Breast epithelium (tissue), 4 donors: Measurements from ENCODE around the gene XRCC2. TPM values are rescaled to one million over a fixed set of nuclear protein-coding genes. Genes with fewer than 3 reads are reported as not detected.

Experiments used
- DNase-seq, 2 donors: peaks; one replicate each; pipeline ENCODE4 v3.0.0-alpha.2; 2019; ENCODE audit warnings: low spot score in 2 of 2
- H3K27ac ChIP-seq, 2 donors: fragments of 200-600 bp; sonication (generic) in 1 of 2; one replicate each; pipeline ENCODE4 v1.5.1; 2016 to 2019; ENCODE audit warnings: mild to moderate bottlenecking in 1 of 2
- H3K27me3 ChIP-seq, 2 donors: fragments of 200-600 bp; sonication (generic) in 1 of 2; one replicate each; pipeline versions ENCODE4 v1.5.1 to v1.6.0; 2017 to 2019; ENCODE audit warnings: control low read depth in 1 of 2, mild to moderate bottlenecking in 1 of 2
- H3K36me3 ChIP-seq: fragments of 200-600 bp; one replicate; pipeline ENCODE4 v1.5.1; 2019
- H3K4me1 ChIP-seq, 2 donors: fragments of 200-600 bp; sonication (generic); one replicate each; pipeline ENCODE4 v1.5.1; 2016 to 2019; ENCODE audit warnings: control low read depth in 1 of 2
- H3K4me3 ChIP-seq, 3 donors: fragments of 200-600 bp; sonication (generic); 1 replicate in 2 of 3; 2 replicates in 1 of 3; pipeline ENCODE4 v1.5.1; 2016 to 2019; ENCODE audit warnings: mild to moderate bottlenecking in 3 of 3, moderate library complexity in 2 of 3
- H3K9me3 ChIP-seq, 2 donors: fragments of 200-600 bp; sonication (generic) in 1 of 2; one replicate each; pipeline ENCODE4 v1.5.1; 2016 to 2019; ENCODE audit warnings: control low read depth in 1 of 2
- POLR2A ChIP-seq: fragments of 450-650 bp; IDR thresholded peaks from one replicate; pipeline ENCODE4 v1.6.1; 2016; ENCODE audit warnings: antibody characterized with exemption, mild to moderate bottlenecking, moderate library complexity
- POLR2AphosphoS5 ChIP-seq, 3 donors: sonication (generic); formaldehyde crosslinking; IDR thresholded peaks; one replicate each; pipeline ENCODE4 v1.6.1; 2017; ENCODE audit warnings: antibody characterized with exemption in 3 of 3
- intact Hi-C: fragments of 100-400 bp; cut with DNase I; formaldehyde crosslinking; loops from one replicate; pipeline ENCODE4 v1.15.1; 2023; ENCODE audit warnings: low total_unique reads
- total RNA-seq, 3 donors: library from RNA; depleted of rRNA; stranded (reverse); fragments of >200 nt; gene quantifications; one replicate each; pipeline ENCODE4 v1.1.0, GENCODE V29; 2016
- TF ChIP-seq, protein P1 (sequence below), 3 donors: fragments of 450-650 bp; IDR thresholded peaks; one replicate each; pipeline ENCODE4 v1.5.1; 2016 to 2017; ENCODE audit warnings: antibody characterized with exemption in 3 of 3, mild to moderate bottlenecking in 3 of 3, moderate library complexity in 3 of 3

The XRCC2 gene
- total RNA-seq, 3 donors from 2014 or later, result 0.48 to 2.2 (median 0.98) TPM

DNA sequence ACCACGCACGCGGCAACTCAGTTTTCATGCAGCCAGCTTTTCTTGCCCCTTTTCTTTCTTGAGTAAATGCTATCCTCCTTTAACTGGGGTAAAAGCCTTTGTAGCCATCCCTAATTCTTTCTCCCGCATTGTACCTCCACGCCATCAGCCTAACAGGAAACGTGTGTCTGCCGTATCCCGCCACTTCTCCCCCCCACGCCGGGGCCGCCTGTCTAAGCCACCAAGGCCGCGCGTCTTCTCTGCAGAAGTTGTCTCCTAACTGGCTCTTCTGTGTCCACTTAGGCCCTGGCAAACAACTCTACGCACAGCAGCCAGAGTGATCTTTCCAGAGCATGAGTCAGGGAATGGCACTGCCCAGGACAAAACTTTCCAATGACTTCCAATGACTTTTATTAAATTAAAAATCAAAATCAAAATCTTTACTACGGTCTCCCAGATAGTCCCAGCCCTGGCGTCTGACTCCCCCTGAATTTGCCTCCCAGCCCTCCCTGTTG lies 74.6 kb downstream of the XRCC2 start:
- Histone ChIP-seq H3K27ac (no peak overlapping the region), H3K4me3 (no peak overlapping the region), H3K27me3 (no peaks in the 10 kb centered on the region), H3K4me1 (no peaks in the 10 kb centered on the region), H3K36me3 (no peaks in the 10 kb centered on the region), H3K9me3 (no peaks in the 10 kb centered on the region)
- DNase-seq, result no peak
- intact Hi-C loops, result no loop called here
- TF ChIP-seq, protein P1, sequence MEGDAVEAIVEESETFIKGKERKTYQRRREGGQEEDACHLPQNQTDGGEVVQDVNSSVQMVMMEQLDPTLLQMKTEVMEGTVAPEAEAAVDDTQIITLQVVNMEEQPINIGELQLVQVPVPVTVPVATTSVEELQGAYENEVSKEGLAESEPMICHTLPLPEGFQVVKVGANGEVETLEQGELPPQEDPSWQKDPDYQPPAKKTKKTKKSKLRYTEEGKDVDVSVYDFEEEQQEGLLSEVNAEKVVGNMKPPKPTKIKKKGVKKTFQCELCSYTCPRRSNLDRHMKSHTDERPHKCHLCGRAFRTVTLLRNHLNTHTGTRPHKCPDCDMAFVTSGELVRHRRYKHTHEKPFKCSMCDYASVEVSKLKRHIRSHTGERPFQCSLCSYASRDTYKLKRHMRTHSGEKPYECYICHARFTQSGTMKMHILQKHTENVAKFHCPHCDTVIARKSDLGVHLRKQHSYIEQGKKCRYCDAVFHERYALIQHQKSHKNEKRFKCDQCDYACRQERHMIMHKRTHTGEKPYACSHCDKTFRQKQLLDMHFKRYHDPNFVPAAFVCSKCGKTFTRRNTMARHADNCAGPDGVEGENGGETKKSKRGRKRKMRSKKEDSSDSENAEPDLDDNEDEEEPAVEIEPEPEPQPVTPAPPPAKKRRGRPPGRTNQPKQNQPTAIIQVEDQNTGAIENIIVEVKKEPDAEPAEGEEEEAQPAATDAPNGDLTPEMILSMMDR (IDR thresholded peaks at IDR 0.05), result no peak
- TF ChIP-seq POLR2AphosphoS5 (IDR thresholded peaks at IDR 0.05) (no peak), POLR2A (no peak)

DNA sequence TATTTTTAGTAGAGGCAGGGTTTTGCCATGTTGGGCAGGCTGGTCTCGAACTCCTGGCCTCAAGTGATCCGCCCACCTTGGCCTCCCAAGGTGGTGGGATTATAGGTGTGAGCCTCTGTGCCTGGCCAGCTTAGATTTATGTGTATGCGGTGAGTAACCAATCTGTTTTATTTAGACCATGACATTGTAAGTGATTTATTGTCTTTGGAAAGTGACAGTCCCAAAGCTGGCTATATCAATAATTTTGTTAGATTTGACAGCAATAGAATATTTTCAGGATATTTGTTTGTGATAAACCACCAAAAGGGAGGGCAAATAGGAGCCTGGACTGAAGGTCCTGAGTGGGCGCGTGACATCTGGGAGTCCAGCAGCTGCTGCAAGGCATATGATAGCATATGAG lies 75.7 kb downstream of the XRCC2 start:
- Histone ChIP-seq H3K4me1 (no peaks in the 10 kb centered on the region), H3K27ac (no peak overlapping the region), H3K27me3 (no peaks in the 10 kb centered on the region), H3K9me3 (no peaks in the 10 kb centered on the region), H3K36me3 (no peaks in the 10 kb centered on the region), H3K4me3 (no peak overlapping the region)
- TF ChIP-seq, protein P1 (IDR thresholded peaks at IDR 0.05), result no peak
- TF ChIP-seq POLR2AphosphoS5 (IDR thresholded peaks at IDR 0.05), result no peak
- TF ChIP-seq POLR2A, result no peak
- intact Hi-C loops, result no loop called here
- DNase-seq, result no peak

DNA sequence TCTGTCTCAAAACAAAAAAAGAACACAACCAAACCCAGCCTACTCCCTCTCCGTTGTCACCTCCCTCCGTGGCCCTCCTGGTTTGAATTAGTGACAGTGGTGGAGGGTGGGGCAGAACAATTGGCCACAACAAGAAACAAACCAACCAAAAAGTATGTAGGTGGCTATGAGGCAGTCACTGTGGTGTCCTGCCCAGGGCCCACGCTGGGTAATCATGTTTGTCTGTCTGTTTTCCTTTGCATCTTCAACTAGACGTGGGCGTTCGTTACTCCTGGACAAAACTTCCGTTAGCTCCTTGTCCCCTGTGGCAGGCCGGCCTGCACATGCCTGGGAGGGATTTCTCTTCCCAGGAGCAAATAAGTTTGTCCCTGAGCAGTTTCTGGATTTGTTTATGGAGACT lies 78.4 kb downstream of the XRCC2 start:
- no peak overlapping the region for H3K4me3 ChIP-seq
- no peak overlapping the region for H3K27ac ChIP-seq
- no peak for DNase-seq
- no peaks in the 10 kb centered on the region for H3K27me3 ChIP-seq
- TF ChIP-seq POLR2AphosphoS5 (IDR thresholded peaks at IDR 0.05), result no peak
- TF ChIP-seq POLR2A, result no peak
- TF ChIP-seq, protein P1 (IDR thresholded peaks at IDR 0.05), result no peak
- H3K9me3 ChIP-seq, result no peaks in the 10 kb centered on the region
- no peaks in the 10 kb centered on the region for H3K4me1 ChIP-seq
- no peaks in the 10 kb centered on the region for H3K36me3 ChIP-seq
- intact Hi-C loops, result no loop called here

DNA sequence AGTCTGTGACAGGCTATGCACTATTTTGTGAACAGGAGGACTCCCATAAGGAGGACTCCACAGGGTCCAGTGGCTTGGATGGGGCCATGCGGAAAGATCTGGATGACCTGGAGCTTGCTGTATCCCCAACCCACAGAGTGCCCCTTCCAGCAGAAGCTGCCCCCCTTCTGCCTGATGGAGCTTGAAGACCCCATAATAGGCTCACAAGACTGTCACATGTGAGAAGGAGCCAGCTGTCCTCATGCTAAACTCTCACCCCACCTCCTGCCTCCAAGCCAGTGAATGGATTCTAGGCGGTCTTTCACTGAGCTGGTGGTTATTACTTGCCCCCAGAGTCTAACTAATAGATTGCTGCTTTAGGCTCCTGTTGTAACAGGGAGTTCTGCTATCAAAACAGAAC lies 79.1 kb downstream of the XRCC2 start:
- Histone ChIP-seq H3K27me3 (no peaks in the 10 kb centered on the region), H3K27ac (no peak overlapping the region), H3K4me1 (no peaks in the 10 kb centered on the region), H3K9me3 (no peaks in the 10 kb centered on the region), H3K4me3 (no peak overlapping the region), H3K36me3 (no peaks in the 10 kb centered on the region)
- intact Hi-C loops, result no loop called here
- TF ChIP-seq POLR2AphosphoS5 (IDR thresholded peaks at IDR 0.05), result no peak
- TF ChIP-seq POLR2A, result no peak
- TF ChIP-seq, protein P1 (IDR thresholded peaks at IDR 0.05), result no peak
- DNase-seq, result no peak

Other genes with a start within 250 kb of the XRCC2 start
- gene KMT2C, start 240.1 kb downstream of the XRCC2 start, total RNA-seq, result 100 to 1,000 TPM in 1 of 3 donors, 10 to 100 TPM in 2; 73.6 to 112 (median 85.5) TPM
- gene ACTR3B, start 83.6 kb upstream of the XRCC2 start, total RNA-seq, result 10 to 100 TPM in 2 of 3 donors, 1 to 10 TPM in 1; 9.1 to 10.2 (median 10.1) TPM